Activated CD8-positive, alpha-beta memory T cell treated with anti-CD3 and anti-CD28 coated beads, Interleukin-2, amount 50 U/mL, for 24 hours (primary cell): Measurements from ENCODE around the gene ZNF71.

Source experiments
- DNase-seq: peaks from one replicate; pipeline ENCODE4 v3.0.0-alpha.2; 2020; ENCODE audit errors: extremely low read depth

The ZNF71 gene

GRCh38 chr19:56594783-56595547, at the start of gene ZNF71:
TSS of gene ZNF71 (plus strand) at chr19:56595302. CDS start at chr19:56601559, 6,257 bp downstream.
- DNase-seq, result peak; percentile 62

GRCh38 chr19:56547535-56547934, 47.6 kb upstream of the ZNF71 start:
- no peak for DNase-seq

GRCh38 chr19:56554272-56554869, 40.7 kb upstream of the ZNF71 start:
- no peak for DNase-seq

GRCh38 chr19:56562766-56563165, 32.3 kb upstream of the ZNF71 start:
- no peak for DNase-seq

- no peak for DNase-seq
Observed at GRCh38 chr19:56566904-56567273, 28.2 kb upstream of the ZNF71 start.

GRCh38 chr19:56567274-56568120, 27.6 kb upstream of the ZNF71 start, which contains the start of gene ZNF470:
TSS of gene ZNF470 (plus strand) at chr19:56567468. CDS start at chr19:56570312, 2,844 bp downstream.
- peak; percentile 65 for DNase-seq

GRCh38 chr19:56572589-56572988, 22.5 kb upstream of the ZNF71 start:
- no peak for DNase-seq

GRCh38 chr19:56573914-56574313, 21.2 kb upstream of the ZNF71 start:
- no peak for DNase-seq

- DNase-seq, result no peak
Observed at GRCh38 chr19:56577719-56578602, 17.1 kb upstream of the ZNF71 start.

- no peak for DNase-seq
Observed at GRCh38 chr19:56594446-56594782, 688 bp upstream of the ZNF71 start.

GRCh38 chr19:56595548-56595899, 422 bp downstream of the ZNF71 start:
- DNase-seq, result no peak

- DNase-seq, result no peak
Observed at GRCh38 chr19:56596676-56597075, 1.6 kb downstream of the ZNF71 start.

- no peak for DNase-seq
Observed at GRCh38 chr19:56597696-56598095, 2.6 kb downstream of the ZNF71 start.

GRCh38 chr19:56601375-56601774, 6.3 kb downstream of the ZNF71 start:
- DNase-seq, result no peak

GRCh38 chr19:56603829-56604228, 8.7 kb downstream of the ZNF71 start:
- DNase-seq, result no peak

- no peak for DNase-seq
Observed at GRCh38 chr19:56608274-56608964, 13.3 kb downstream of the ZNF71 start.

GRCh38 chr19:56611288-56611687, 16.2 kb downstream of the ZNF71 start:
- no peak for DNase-seq

- no peak for DNase-seq
Observed at GRCh38 chr19:56612737-56613136, 17.6 kb downstream of the ZNF71 start.

- DNase-seq, result no peak
Observed at GRCh38 chr19:56613639-56614038, 18.5 kb downstream of the ZNF71 start.

- no peak for DNase-seq
Observed at GRCh38 chr19:56617531-56617930, 22.4 kb downstream of the ZNF71 start.

GRCh38 chr19:56619121-56619520, 24.0 kb downstream of the ZNF71 start:
- no peak for DNase-seq
